DMS79 treated with DMSO at 0.1 percent for 48 hours (cell line): ENCODE measurements around the gene ALOX12.
A peak's percentile ranks its signal among the peaks of the same experiment; 100 is the strongest.

Experiments
- DNase-seq: peaks from one replicate; lab custom pipeline; 2025; lab: John Stamatoyannopoulos, UW

ALOX12 gene

GRCh38 chr17:7021993-7022778 lies 26.3 kb downstream of the ALOX12 start:
- peak; percentile 81 for DNase-seq

- no peak for DNase-seq
Measured at GRCh38 chr17:7022781-7023571, 27.1 kb downstream of the ALOX12 start, which contains the start of gene BCL6B. Gene BCL6B (plus strand): TSS chr17:7023050. CDS start chr17:7023672, 622 bp downstream.

- no peak for DNase-seq
Measured at GRCh38 chr17:7023576-7024401, 27.9 kb downstream of the ALOX12 start.

GRCh38 chr17:7024402-7024785 lies 28.5 kb downstream of the ALOX12 start:
- DNase-seq: no peak

GRCh38 chr17:7025245-7025644 lies 29.4 kb downstream of the ALOX12 start:
- no peak for DNase-seq

DNA sequence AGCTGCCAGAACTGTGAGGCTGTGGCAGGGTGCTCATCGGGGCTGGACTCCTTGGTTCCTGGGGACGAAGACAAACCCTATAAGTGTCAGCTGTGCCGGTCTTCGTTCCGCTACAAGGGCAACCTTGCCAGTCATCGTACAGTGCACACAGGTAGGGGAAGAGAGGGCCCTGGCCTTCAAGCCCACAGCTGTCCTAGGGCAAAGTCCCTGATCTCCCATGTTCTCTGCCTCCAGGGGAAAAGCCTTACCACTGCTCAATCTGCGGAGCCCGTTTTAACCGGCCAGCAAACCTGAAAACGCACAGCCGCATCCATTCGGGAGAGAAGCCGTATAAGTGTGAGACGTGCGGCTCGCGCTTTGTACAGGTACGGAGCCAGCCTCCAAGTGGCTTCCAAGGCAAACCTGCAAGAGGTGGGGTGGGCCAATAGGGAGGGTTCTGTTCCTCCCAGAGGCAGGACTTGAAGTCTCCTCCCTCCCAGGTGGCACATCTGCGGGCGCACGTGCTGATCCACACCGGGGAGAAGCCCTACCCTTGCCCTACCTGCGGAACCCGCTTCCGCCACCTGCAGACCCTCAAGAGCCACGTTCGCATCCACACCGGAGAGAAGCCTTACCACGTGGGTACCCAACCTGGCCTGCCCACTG lies 30.7 kb downstream of the ALOX12 start:
- DNase-seq: no peak

DNA sequence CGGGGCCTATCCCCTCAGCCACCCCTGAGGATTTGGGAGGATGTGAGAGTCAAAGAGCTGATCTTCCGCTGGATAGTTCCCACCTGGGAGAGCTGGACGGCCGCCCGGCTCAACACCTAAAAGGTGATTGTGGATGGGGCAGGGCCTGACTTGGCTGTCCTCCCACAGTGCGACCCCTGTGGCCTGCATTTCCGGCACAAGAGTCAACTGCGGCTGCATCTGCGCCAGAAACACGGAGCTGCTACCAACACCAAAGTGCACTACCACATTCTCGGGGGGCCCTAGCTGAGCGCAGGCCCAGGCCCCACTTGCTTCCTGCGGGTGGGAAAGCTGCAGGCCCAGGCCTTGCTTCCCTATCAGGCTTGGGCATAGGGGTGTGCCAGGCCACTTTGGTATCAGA lies 31.5 kb downstream of the ALOX12 start:
- no peak for DNase-seq

DNA sequence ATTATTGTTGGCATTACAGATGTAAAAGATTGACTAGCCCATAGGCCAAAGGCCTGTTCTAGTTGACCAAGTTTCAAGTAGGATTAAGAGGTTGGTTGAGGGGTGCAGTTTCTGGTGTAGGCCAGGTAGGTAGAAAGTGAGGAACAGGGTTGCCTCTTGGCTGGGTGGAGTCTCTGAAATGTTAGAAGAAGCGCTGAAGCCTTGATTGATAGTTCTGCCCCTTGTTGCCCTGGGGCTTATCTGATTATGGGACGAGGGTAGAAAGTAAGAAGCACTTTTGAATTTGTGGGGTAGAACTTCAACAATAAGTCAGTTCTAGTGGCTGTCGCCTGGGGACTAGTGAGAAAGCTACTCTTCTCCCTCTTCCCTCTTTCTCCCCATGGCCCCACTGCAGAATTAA lies 33.2 kb downstream of the ALOX12 start:
- DNase-seq: no peak

DNA sequence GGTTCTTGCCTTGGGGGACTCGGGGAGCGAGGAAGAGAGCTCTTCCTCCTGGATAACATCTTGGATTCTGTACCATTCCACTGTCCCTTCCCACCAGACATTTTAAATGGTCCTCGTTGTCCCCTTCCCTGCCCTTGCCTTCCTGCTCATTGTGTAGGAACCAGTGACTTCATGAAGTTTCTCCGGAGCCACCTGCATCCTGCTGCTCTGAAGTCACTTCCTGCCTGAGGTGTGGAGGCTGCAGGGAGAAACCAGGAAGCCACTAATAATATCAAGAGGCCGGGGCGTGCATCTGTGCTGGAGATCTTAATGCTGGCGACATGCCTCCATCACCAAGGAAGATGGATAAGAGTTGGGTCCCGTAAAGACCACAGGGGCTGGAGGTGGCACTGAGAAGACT lies 33.8 kb downstream of the ALOX12 start:
- no peak for DNase-seq

- DNase-seq: no peak
Measured at GRCh38 chr17:7034955-7035590, 39.2 kb downstream of the ALOX12 start.

DNA sequence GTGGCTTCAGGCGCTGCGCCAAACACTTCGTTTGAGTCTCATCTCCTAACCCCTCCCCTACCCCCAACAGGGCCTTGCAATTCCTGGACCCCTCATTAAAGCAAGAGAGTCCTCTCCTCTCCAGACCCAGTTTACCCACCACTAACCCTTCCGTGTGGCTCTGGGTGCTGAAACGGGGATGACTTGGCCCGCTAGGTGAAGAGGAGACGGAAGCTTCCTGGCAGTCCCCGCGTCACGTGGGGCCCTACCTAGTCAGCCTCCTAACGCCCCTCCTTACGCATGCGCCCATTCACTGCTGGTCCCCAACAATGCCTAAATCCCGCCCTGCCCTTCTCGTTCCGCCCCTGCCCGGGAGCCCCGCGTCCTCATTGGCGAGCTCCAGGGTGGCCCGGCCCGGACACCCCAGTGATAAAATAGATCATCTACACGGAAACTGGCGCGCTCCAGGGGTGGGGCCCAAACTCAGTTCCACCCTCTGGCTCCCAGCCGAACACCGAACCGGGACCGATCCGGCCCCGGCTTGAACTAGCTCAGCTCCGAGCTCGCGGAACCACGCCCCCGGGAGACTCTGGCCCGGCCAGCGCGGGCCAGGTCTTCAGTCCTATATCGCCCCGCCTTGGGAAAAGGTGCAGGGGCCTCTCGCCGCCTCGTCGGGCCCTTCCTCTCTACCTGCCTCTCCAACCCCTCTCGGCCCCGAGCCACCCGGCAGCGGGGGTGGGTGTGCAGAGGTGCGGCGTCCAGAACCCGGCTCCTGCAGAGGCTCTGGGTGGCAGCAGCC lies 39.9 kb downstream of the ALOX12 start, which contains the start of gene SLC16A13:
Gene SLC16A13, plus strand, starts transcription at position 425 of the 778 bp plus-strand sequence. CDS start 368 bp downstream, outside the sequence.
- peak; percentile 97 for DNase-seq

DNA sequence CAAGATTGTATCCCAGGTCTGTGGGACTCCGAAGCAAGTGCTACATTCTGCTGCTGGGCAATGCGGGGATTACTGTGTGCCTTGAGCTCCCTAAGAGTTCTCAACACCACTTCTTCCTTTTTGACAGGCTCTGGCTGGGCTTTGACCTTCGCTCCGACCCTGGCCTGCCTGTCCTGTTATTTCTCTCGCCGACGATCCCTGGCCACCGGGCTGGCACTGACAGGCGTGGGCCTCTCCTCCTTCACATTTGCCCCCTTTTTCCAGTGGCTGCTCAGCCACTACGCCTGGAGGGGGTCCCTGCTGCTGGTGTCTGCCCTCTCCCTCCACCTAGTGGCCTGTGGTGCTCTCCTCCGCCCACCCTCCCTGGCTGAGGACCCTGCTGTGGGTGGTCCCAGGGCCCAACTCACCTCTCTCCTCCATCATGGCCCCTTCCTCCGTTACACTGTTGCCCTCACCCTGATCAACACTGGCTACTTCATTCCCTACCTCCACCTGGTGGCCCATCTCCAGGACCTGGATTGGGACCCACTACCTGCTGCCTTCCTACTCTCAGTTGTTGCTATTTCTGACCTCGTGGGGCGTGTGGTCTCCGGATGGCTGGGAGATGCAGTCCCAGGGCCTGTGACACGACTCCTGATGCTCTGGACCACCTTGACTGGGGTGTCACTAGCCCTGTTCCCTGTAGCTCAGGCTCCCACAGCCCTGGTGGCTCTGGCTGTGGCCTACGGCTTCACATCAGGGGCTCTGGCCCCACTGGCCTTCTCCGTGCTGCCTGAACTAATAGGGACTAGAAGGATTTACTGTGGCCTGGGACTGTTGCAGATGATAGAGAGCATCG lies 42.4 kb downstream of the ALOX12 start:
- DNase-seq: no peak

DNA sequence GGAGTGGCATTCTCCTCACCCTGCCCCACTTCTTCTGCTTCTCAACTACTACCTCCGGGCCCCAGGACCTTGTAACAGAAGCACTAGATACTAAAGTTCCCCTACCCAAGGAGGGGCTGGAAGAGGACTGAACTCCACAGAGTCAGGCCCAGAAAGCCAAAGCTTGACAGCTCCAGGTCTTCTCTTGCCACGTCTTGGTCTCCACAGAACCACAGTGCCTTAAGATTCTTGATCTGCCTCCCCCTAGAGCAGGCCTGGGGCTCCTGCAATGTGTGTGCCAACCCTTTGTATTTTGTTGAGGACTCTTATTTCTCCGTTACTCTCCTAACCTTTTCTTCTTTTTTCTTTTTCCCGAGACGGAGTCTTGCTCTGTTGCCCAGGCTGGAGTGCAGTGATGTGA lies 44.0 kb downstream of the ALOX12 start:
- DNase-seq: no peak

- DNase-seq: no peak
Measured at GRCh38 chr17:7041607-7042500, 46.0 kb downstream of the ALOX12 start.

DNA sequence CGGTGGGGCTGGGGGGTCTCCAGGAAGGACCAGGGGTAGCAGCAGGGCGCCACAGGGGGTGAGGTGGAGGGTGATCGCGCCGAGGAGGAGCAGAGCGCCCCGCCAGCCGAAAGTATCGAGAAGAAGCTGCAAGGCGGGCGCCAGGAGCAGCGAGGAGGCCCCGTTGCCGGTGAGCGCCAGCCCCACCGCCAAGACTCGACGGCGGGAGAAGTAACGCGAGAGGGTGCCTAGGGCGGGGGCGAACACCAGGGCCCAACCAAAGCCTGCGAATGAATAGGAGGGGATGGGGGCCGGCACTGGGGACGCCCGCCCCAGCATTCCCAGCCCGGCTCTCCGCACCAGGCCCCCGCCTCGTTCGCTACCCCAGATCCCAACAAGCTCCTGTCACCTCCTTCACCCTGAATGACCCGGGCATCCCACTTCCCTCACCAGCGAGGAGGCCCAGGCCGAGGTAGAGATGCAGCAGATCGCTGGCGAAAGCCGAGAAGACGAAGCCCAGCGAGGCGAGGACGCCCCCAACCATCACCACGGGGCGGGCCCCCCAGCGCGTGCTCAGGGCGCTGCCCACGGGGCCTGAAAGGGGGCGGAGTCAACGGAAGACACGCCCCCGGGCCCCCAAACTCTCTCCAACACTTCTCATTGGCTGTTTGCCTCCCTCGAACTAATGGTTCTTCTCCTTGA lies 46.8 kb downstream of the ALOX12 start:
- DNase-seq: peak; percentile 11

GRCh38 chr17:7043182-7043496 lies 47.3 kb downstream of the ALOX12 start:
- DNase-seq: no peak

- peak; percentile 51 for DNase-seq
Measured at GRCh38 chr17:7043497-7044198, 47.8 kb downstream of the ALOX12 start, which contains the start of gene SLC16A11. Gene SLC16A11 (minus strand): TSS chr17:7044092. CDS start chr17:7043513, 579 bp downstream.
